ENCODE measurements around the gene ARL5C.

DNA sequence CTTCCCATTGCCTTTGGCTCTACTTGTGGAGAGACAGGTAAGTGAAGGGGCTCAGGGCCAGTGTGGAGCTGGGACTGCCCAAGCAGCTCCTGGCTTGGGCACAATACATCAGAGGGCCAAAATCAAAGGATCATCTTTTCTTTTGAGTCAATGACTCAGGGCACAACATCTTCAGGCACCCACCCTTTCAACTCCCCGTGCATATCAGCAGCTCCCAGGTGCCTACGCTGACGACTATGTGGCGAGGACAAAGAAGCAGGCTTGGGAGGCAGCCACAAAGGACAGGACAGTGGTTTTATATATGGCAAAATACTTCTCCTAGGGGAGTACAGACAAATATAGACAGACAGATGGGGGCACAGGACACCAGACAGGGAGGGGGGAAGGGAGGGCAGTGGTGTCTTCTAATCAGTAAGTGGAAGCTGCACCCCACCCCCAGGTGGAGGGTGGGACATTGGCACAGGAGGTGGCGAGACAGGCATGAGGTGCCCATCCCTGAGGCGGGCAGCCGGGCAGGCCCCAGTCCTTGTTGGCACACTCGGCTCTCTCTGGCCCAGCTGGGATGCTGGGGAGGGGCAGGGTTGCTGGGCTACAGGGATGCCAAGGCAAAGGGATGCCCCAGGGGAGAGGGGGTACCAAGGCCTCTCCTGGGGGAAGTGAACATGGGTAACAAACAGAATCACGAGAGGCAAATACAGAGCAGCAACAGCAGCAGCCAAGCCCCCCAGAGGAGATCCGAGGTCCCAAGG, 7.7 kb upstream of the ARL5C start:
- TF ChIP-seq, protein P1, sequence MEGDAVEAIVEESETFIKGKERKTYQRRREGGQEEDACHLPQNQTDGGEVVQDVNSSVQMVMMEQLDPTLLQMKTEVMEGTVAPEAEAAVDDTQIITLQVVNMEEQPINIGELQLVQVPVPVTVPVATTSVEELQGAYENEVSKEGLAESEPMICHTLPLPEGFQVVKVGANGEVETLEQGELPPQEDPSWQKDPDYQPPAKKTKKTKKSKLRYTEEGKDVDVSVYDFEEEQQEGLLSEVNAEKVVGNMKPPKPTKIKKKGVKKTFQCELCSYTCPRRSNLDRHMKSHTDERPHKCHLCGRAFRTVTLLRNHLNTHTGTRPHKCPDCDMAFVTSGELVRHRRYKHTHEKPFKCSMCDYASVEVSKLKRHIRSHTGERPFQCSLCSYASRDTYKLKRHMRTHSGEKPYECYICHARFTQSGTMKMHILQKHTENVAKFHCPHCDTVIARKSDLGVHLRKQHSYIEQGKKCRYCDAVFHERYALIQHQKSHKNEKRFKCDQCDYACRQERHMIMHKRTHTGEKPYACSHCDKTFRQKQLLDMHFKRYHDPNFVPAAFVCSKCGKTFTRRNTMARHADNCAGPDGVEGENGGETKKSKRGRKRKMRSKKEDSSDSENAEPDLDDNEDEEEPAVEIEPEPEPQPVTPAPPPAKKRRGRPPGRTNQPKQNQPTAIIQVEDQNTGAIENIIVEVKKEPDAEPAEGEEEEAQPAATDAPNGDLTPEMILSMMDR (IDR thresholded peaks at IDR 0.05; ENCODE audit: insufficient read depth, low read length, poor library complexity, severe bottlenecking), result no peak
- TF ChIP-seq EZH2phosphoT487 (conservative IDR thresholded peaks at IDR 0.05; ENCODE audit: low read length), result no peak

Measured in SU-DHL-6 (cell line).